Small intestine (tissue), 7 donors: ENCODE results near the gene USH2A. TPM values are rescaled to one million over a fixed set of nuclear protein-coding genes. Genes with fewer than 3 reads are reported as not detected.

Experiments
- DNase-seq, 2 donors: peaks; one replicate each; pipeline versions ENCODE4 v3.0.0 to v3.0.0-alpha.2; 2013
- FAIRE-seq: peaks from 2 replicates; lab custom pipeline; 2012; peaks lifted over from hg19 to GRCh38; lab: Jason Lieb, UNC
- H3K27ac ChIP-seq, 3 donors: one replicate each; pipeline ENCODE4 v1.5.1; 2013; ENCODE audit warnings: low read length in 2 of 3, mild to moderate bottlenecking in 2 of 3, control low read depth in 1 of 3, inconsistent platforms in 1 of 3, low read depth in 1 of 3, moderate library complexity in 1 of 3
- H3K27me3 ChIP-seq, 3 donors: one replicate each; pipeline ENCODE4 v1.6.1; 2013; ENCODE audit warnings: low read length in 3 of 3, inconsistent platforms in 1 of 3; ENCODE audit not compliant: control insufficient read depth in 3 of 3, insufficient read depth in 3 of 3
- H3K36me3 ChIP-seq, 3 donors: one replicate each; pipeline ENCODE4 v1.6.1; 2013; ENCODE audit warnings: low read length in 3 of 3, inconsistent platforms in 1 of 3, low read depth in 1 of 3, mild to moderate bottlenecking in 1 of 3, moderate library complexity in 1 of 3; ENCODE audit not compliant: control insufficient read depth in 3 of 3, insufficient read depth in 2 of 3
- H3K4me1 ChIP-seq, 3 donors: one replicate each; pipeline ENCODE4 v1.6.1; 2013; ENCODE audit warnings: low read length in 2 of 3, inconsistent platforms in 1 of 3, low read depth in 1 of 3, mild to moderate bottlenecking in 1 of 3, moderate library complexity in 1 of 3; ENCODE audit not compliant: control insufficient read depth in 3 of 3, insufficient read depth in 2 of 3
- H3K4me3 ChIP-seq, 3 donors: one replicate each; pipeline ENCODE4 v1.5.1; 2013; ENCODE audit warnings: low read length in 3 of 3, control low read depth in 1 of 3, inconsistent platforms in 1 of 3, low read depth in 1 of 3, mild to moderate bottlenecking in 1 of 3, moderate library complexity in 1 of 3
- H3K9me3 ChIP-seq, 2 donors: one replicate each; pipeline ENCODE4 v1.6.1; 2013; ENCODE audit warnings: low read depth in 1 of 2, low read length in 1 of 2; ENCODE audit not compliant: control insufficient read depth in 2 of 2, insufficient read depth in 1 of 2
- WGBS, 3 donors: extraction: QIAGEN DNeasy Blood & Tissue Kit; methylation state at CpG; one replicate each; pipeline ENCODE4 v1.1.7; 2013; 5-methylcytosine and 5-hydroxymethylcytosine counted together
- polyA plus RNA-seq, 4 donors: library from polyadenylated mRNA; stranded (reverse) in 3 of 4; unstranded in 1 of 4; fragments of 200-250 nt in 3 of 4; fragments of 120-200 nt in 1 of 4; gene quantifications; one replicate each; pipeline versions ENCODE4 v1.2.1 to v1.2.3, GENCODE V29; 2013
- donor health status: healthy with polysubstance abuse.
- donor health status: control.
- donor health status: control.
- donor health status: Bipolar disorder and iron deficiency.
- donor health status: healthy.

USH2A gene
- polyA plus RNA-seq, 4 donors: under 0.01 to 0.07 TPM; not detected in 2

GRCh38 chr1:216248628-216249027 lies 174.6 kb downstream of the USH2A start:
- Histone ChIP-seq H3K4me1 (no peaks in the 10 kb centered on the region), H3K9me3 (no peaks in the 10 kb centered on the region), H3K36me3 (no peaks in the 10 kb centered on the region), H3K4me3 (no peak overlapping the region), H3K27ac (no peak overlapping the region), H3K27me3 (no peaks in the 10 kb centered on the region)
- DNase-seq: no peak
- WGBS, 3 donors: 84 to 86% (median 86%) methylated on average over 3 of the region's 3 CpGs
- no peak for FAIRE-seq

DNA sequence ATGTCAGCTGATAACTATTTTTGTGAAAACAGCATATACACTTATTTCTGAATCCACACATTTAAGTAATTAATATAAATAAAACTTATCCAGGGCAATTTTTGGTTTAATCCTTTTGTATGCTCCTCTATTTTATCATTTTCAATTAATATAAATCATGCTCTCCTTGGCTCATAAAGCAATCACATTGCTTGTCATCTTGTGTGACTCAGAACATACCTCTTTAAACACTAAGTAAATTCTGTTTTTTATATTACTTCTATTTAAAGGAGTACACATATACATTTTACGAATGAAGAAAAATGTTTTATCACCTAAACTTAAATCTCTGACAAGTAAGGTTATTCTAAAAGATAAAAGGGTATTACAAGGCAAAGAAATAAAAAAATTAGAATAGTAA lies 175.3 kb downstream of the USH2A start:
- no peaks in the 10 kb centered on the region for H3K27me3 ChIP-seq
- DNase-seq (no peak), FAIRE-seq (no peak)
- H3K9me3 ChIP-seq: no peaks in the 10 kb centered on the region
- 61 to 71% (median 64%) methylated on average over 1 of the region's 1 CpG for WGBS, 3 donors
- no peak overlapping the region for H3K4me3 ChIP-seq
- no peaks in the 10 kb centered on the region for H3K36me3 ChIP-seq
- H3K27ac ChIP-seq: no peak overlapping the region
- H3K4me1 ChIP-seq: no peaks in the 10 kb centered on the region

DNA sequence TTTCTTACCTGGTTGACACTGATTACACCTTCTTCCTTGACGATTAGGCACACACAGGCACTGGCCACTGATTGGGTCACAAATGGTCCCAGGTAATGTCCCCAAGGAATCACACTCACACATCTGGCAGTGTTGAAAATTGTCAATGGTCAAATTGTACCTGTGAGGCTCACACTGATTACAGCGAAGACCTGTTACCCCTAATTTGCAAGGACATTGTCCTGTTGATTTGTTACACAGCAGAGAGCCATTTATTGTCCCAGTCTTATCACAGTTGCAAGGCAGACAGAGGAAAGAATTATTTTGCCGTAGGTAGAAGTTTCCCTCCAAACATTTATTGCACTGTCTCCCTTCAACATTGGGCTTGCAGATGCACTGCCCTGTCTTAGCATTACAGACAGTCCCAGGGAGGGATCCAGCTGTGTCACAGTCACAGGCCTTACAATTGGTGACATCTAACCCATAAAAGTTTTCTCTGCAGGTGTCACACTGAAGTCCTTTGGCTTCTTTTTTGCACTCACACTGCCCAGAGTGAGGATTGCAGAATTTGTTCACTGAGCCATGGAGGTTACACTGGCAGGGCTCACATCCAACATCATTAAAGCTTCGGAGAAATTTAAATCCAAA lies 176.6 kb downstream of the USH2A start:
- no peak for FAIRE-seq
- H3K4me3 ChIP-seq: no peak overlapping the region
- WGBS, 3 donors: 48 to 54% (median 52%) methylated on average over 4 of the region's 4 CpGs
- no peaks in the 10 kb centered on the region for H3K36me3 ChIP-seq
- no peaks in the 10 kb centered on the region for H3K4me1 ChIP-seq
- no peak overlapping the region for H3K27ac ChIP-seq
- no peak for DNase-seq
- H3K27me3 ChIP-seq: no peaks in the 10 kb centered on the region
- H3K9me3 ChIP-seq: no peaks in the 10 kb centered on the region

DNA sequence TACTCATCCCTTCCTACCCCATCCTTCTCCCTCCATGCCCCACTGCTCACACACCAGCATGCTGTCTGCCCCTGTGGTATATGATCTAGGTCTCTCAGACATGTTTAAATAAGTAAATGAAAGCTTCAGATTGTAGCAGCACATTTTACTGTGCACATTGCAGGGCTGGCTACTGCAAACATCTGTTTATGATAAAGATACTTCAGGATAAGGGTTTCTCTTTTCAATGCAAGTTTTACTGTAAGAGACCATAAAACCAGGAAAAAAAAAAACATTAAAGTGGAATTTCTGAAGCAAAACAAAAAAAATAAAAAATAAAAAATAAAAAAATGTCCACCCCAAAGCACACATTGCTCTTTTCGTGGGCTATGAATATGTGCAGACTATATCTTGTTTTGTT lies 184.4 kb downstream of the USH2A start:
- H3K4me1 ChIP-seq: no peaks in the 10 kb centered on the region
- H3K27ac ChIP-seq: no peak overlapping the region
- no peak for DNase-seq
- H3K27me3 ChIP-seq: no peaks in the 10 kb centered on the region
- H3K9me3 ChIP-seq: no peaks in the 10 kb centered on the region
- 76 to 82% (median 77%) methylated on average over 1 of the region's 1 CpG for WGBS, 3 donors
- no peak for FAIRE-seq
- H3K4me3 ChIP-seq: no peak overlapping the region
- H3K36me3 ChIP-seq: no peaks in the 10 kb centered on the region

- no peaks in the 10 kb centered on the region for H3K27me3 ChIP-seq
- no peaks in the 10 kb centered on the region for H3K4me1 ChIP-seq
- no peak overlapping the region for H3K4me3 ChIP-seq
- H3K27ac ChIP-seq: no peak overlapping the region
- WGBS, 3 donors: 46 to 72% (median 67%) methylated on average over 3 of the region's 3 CpGs
- H3K9me3 ChIP-seq: no peaks in the 10 kb centered on the region
- FAIRE-seq: no peak
- H3K36me3 ChIP-seq: no peaks in the 10 kb centered on the region
- DNase-seq: no peak
These were observed 185.2 kb downstream of the USH2A start for GRCh38 chr1:216237927-216238542.

- Histone ChIP-seq H3K27me3 (no peaks in the 10 kb centered on the region), H3K36me3 (no peaks in the 10 kb centered on the region), H3K9me3 (no peaks in the 10 kb centered on the region), H3K27ac (no peak overlapping the region), H3K4me3 (no peak overlapping the region), H3K4me1 (no peaks in the 10 kb centered on the region)
- WGBS, 3 donors: 33 to 84% (median 71%) methylated on average over 1 of the region's 1 CpG
- FAIRE-seq (no peak), DNase-seq (no peak)
These were observed 199.0 kb downstream of the USH2A start for GRCh38 chr1:216224233-216224632.

DNA sequence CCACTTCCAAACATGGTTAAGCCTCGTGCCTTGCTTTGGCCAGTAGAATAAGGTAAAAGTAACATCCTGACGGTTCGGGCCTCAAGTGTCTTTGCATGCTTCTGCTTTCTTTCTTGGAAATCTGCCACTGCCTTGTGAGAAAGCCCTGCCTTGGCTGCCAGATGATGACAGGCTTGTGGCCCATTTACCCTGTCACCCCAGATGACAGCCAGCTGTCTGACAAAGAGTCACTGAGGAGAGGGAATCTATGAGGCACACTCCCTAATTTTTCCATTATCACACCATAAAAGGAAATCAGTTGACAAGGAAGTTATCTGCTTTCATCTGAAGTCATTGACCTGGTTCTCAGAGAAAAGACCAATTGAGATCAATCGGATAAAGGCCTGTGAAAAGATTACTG lies 199.8 kb downstream of the USH2A start:
- Histone ChIP-seq H3K4me3 (no peak overlapping the region), H3K27ac (no peak overlapping the region), H3K36me3 (no peaks in the 10 kb centered on the region), H3K4me1 (no peaks in the 10 kb centered on the region), H3K9me3 (no peaks in the 10 kb centered on the region), H3K27me3 (no peaks in the 10 kb centered on the region)
- WGBS, 3 donors: 56 to 73% (median 70%) methylated on average over 4 of the region's 4 CpGs
- FAIRE-seq (no peak), DNase-seq (peak in 1 of 2 donors; percentile 2)

GRCh38 chr1:216222288-216222687 lies 201.0 kb downstream of the USH2A start:
- no peak overlapping the region for H3K27ac ChIP-seq
- H3K9me3 ChIP-seq: no peaks in the 10 kb centered on the region
- no peaks in the 10 kb centered on the region for H3K27me3 ChIP-seq
- no peak overlapping the region for H3K4me3 ChIP-seq
- DNase-seq: no peak
- FAIRE-seq: no peak
- 86 to 93% (median 88%) methylated on average over 2 of the region's 2 CpGs for WGBS, 3 donors
- H3K36me3 ChIP-seq: no peaks in the 10 kb centered on the region
- H3K4me1 ChIP-seq: no peaks in the 10 kb centered on the region
